Neuronal stem cell (in vitro differentiated cells): ENCODE measurements around the gene SUN3.
A peak's percentile ranks its signal among the peaks of the same experiment; 100 is the strongest.

Experiments
- DNase-seq: peaks from one replicate; pipeline ENCODE4 v3.0.0-alpha.2; 2013; ENCODE audit warnings: low spot score
- H2AFZ ChIP-seq: one replicate; pipeline ENCODE4 v1.6.1; 2013; ENCODE audit warnings: mild to moderate bottlenecking, low read length, inconsistent platforms
- H2AK5ac ChIP-seq: 2 replicates; pipeline ENCODE4 v1.6.1; 2013; ENCODE audit warnings: low read depth, mild to moderate bottlenecking, inconsistent platforms, low read length, moderate library complexity, mixed read lengths
- H2BK120ac ChIP-seq: 2 replicates; pipeline ENCODE4 v1.6.1; 2013; ENCODE audit warnings: low read depth, mild to moderate bottlenecking, inconsistent platforms, low read length, moderate library complexity, mixed read lengths
- H2BK12ac ChIP-seq: one replicate; pipeline ENCODE4 v1.6.1; 2013; ENCODE audit warnings: low read length, inconsistent platforms
- H2BK15ac ChIP-seq: 2 replicates; pipeline ENCODE4 v1.6.1; 2013; ENCODE audit warnings: mild to moderate bottlenecking, low read length, inconsistent platforms, mixed read lengths
- H2BK5ac ChIP-seq: one replicate; pipeline ENCODE4 v1.6.1; 2013; ENCODE audit warnings: inconsistent platforms, mild to moderate bottlenecking, low read length, moderate library complexity
- H3K14ac ChIP-seq: one replicate; pipeline ENCODE4 v1.6.1; 2013; ENCODE audit warnings: low read length, inconsistent platforms
- H3K18ac ChIP-seq: 2 replicates; pipeline ENCODE4 v1.6.1; 2013; ENCODE audit warnings: low read length, inconsistent platforms
- H3K23ac ChIP-seq: 2 replicates; pipeline ENCODE4 v1.6.1; 2013; ENCODE audit warnings: low read depth, mild to moderate bottlenecking, mixed read lengths, low read length, inconsistent platforms; ENCODE audit not compliant: poor library complexity
- H3K27ac ChIP-seq: replicated peaks from 3 replicates; pipeline ENCODE4 v1.5.1; 2013; ENCODE audit warnings: low read length, inconsistent platforms
- H3K27me3 ChIP-seq, 3 experiments: 2 replicates each; pipeline ENCODE4 v1.6.1; 2013; ENCODE audit warnings: low read length in 3 of 3, mild to moderate bottlenecking in 2 of 3, inconsistent platforms in 1 of 3, low read depth in 1 of 3, mixed read lengths in 1 of 3, moderate library complexity in 1 of 3; ENCODE audit not compliant: control insufficient read depth in 3 of 3, insufficient read depth in 3 of 3
- H3K36me3 ChIP-seq, 2 donors: replicated peaks in 1 of 2; 2 replicates each; pipeline ENCODE4 v1.6.1; 2013; ENCODE audit warnings: low read length in 2 of 2; ENCODE audit not compliant: control insufficient read depth in 2 of 2, insufficient read depth in 2 of 2
- H3K4ac ChIP-seq: 2 replicates; pipeline ENCODE4 v1.6.1; 2013; ENCODE audit warnings: inconsistent platforms, mild to moderate bottlenecking, low read length, moderate library complexity
- H3K4me1 ChIP-seq, 2 donors: 1 replicate in 1 of 2; 2 replicates in 1 of 2; pipeline ENCODE4 v1.6.1; 2013; ENCODE audit warnings: low read length in 2 of 2, low read depth in 1 of 2; ENCODE audit not compliant: control insufficient read depth in 2 of 2, insufficient read depth in 1 of 2
- H3K4me2 ChIP-seq: one replicate; pipeline ENCODE4 v1.6.1; 2013; ENCODE audit warnings: mild to moderate bottlenecking, low read length, inconsistent platforms; ENCODE audit not compliant: insufficient read depth, poor library complexity, severe bottlenecking
- H3K4me3 ChIP-seq, 2 donors: 2 replicates each; pipeline ENCODE4 v1.5.1; 2013; ENCODE audit warnings: low read length in 2 of 2, mild to moderate bottlenecking in 2 of 2, inconsistent platforms in 1 of 2, moderate library complexity in 1 of 2
- H3K79me1 ChIP-seq: one replicate; pipeline ENCODE4 v1.6.1; 2013; ENCODE audit warnings: low read depth, mild to moderate bottlenecking, inconsistent platforms, low read length, moderate library complexity
- H3K9ac ChIP-seq: one replicate; pipeline ENCODE4 v1.6.1; 2013; ENCODE audit warnings: mild to moderate bottlenecking, low read depth, low read length, inconsistent platforms; ENCODE audit not compliant: poor library complexity
- H3K9me3 ChIP-seq, 2 donors: replicated peaks in 1 of 2; 2 replicates each; pipeline versions ENCODE3 to v1.6.1; 2013; ENCODE audit warnings: low read length in 2 of 2, mild to moderate bottlenecking in 2 of 2, inconsistent platforms in 1 of 2, low read depth in 1 of 2, mixed read lengths in 1 of 2, moderate library complexity in 1 of 2; ENCODE audit not compliant: control insufficient read depth in 2 of 2, insufficient read depth in 1 of 2
- H4K8ac ChIP-seq: one replicate; pipeline ENCODE4 v1.6.1; 2013; ENCODE audit warnings: low read depth, mild to moderate bottlenecking, inconsistent platforms, low read length, moderate library complexity
- H4K91ac ChIP-seq: one replicate; pipeline ENCODE4 v1.6.1; 2013; ENCODE audit warnings: low read length, low read depth, mild to moderate bottlenecking, inconsistent platforms; ENCODE audit not compliant: poor library complexity
- WGBS, 2 donors: extraction: QIAGEN DNeasy Blood & Tissue Kit; methylation state at CpG; one replicate each; pipeline ENCODE4 v1.1.7; 2013; ENCODE audit warnings: missing lambda C conversion rate in 2 of 2, mixed read lengths in 1 of 2; ENCODE audit not compliant: insufficient read length in 2 of 2, insufficient replicate concordance in 1 of 2; ENCODE audit errors: extremely low coverage in 2 of 2; 5-methylcytosine and 5-hydroxymethylcytosine counted together

SUN3 gene

DNA sequence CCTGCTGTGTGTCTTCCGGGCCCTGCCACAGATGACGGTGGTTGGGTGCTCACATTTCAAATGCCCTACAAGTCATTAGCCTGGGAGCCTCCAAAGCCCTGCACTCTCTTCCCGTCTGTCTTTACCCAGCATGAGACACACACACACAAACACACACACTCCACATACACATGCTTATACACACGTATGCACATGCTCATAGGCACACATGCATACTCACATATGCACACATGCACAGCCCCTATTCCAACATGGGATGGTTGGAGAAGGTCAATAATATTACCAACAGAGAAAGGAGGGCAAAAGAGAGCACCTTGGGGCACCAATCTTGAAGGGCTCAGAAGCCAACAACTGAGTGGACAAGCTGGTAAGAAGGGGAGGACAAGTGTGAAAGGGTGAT is 19.0 kb downstream of the SUN3 start:
- no peak for DNase-seq
- WGBS, 2 donors = no CpG with 5 or more reads among the region's 4 CpGs
- H2AK5ac ChIP-seq = no peak overlapping the region
- no peak overlapping the region for H4K91ac ChIP-seq
- no peak overlapping the region for H2BK12ac ChIP-seq
- H3K36me3 ChIP-seq = no peaks in the 10 kb centered on the region
- no peaks in the 10 kb centered on the region for H3K79me1 ChIP-seq
- H3K27ac ChIP-seq = no peak overlapping the region
- no peak overlapping the region for H2BK15ac ChIP-seq
- H3K27me3 ChIP-seq = peaks cover 0 to 6% (median 0%) of the 10 kb centered on the region in 3 experiments
- H3K9me3 ChIP-seq = peaks cover 0 to 2% of the 10 kb centered on the region in 2 donors
- H3K4me2 ChIP-seq = no peak overlapping the region
- H2BK120ac ChIP-seq = no peak overlapping the region
- no peak overlapping the region for H3K18ac ChIP-seq
- H2AFZ ChIP-seq = no peak overlapping the region
- H3K23ac ChIP-seq = no peak overlapping the region
- no peaks in the 10 kb centered on the region for H3K4me1 ChIP-seq
- H3K14ac ChIP-seq = no peak overlapping the region
- H3K4me3 ChIP-seq = no peak overlapping the region
- no peak overlapping the region for H2BK5ac ChIP-seq
- H4K8ac ChIP-seq = no peak overlapping the region
- no peak overlapping the region for H3K4ac ChIP-seq
- no peak overlapping the region for H3K9ac ChIP-seq

DNA sequence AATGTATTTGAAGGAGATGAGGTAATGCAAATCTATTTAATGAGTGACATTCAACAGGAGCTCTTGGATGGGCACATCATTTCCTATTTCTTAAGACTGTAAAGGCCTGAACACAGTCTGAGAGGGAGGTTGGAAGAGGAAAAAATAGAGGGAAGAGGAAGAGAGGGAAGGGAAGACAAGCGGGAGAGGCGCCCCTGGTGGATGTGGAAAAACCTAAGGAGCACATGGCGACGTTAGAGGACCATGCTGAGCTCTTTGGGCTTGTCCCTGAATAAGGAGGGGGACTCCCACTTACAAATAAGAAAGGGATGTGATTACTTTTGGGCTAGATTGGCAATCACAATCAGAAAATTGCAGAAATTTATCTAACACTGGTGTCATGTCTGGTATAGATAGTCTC is 19.6 kb downstream of the SUN3 start:
- no peak overlapping the region for H3K4ac ChIP-seq
- H3K27me3 ChIP-seq = peaks cover 0 to 6% (median 0%) of the 10 kb centered on the region in 3 experiments
- no peak for DNase-seq
- no peak overlapping the region for H2AFZ ChIP-seq
- H2BK12ac ChIP-seq = no peak overlapping the region
- H3K9me3 ChIP-seq = peaks cover 0 to 2% of the 10 kb centered on the region in 2 donors
- H3K4me3 ChIP-seq = no peak overlapping the region
- no peak overlapping the region for H3K9ac ChIP-seq
- WGBS, 2 donors = no CpG with 5 or more reads among the region's 4 CpGs
- no peak overlapping the region for H2BK5ac ChIP-seq
- no peak overlapping the region for H3K18ac ChIP-seq
- no peaks in the 10 kb centered on the region for H3K36me3 ChIP-seq
- H3K27ac ChIP-seq = no peak overlapping the region
- H2BK120ac ChIP-seq = no peak overlapping the region
- H4K8ac ChIP-seq = no peak overlapping the region
- no peak overlapping the region for H3K23ac ChIP-seq
- no peak overlapping the region for H4K91ac ChIP-seq
- H2AK5ac ChIP-seq = no peak overlapping the region
- no peaks in the 10 kb centered on the region for H3K79me1 ChIP-seq
- no peak overlapping the region for H3K14ac ChIP-seq
- no peak overlapping the region for H2BK15ac ChIP-seq
- H3K4me1 ChIP-seq = peaks cover 0 to 3% of the 10 kb centered on the region in 2 donors
- no peak overlapping the region for H3K4me2 ChIP-seq

- H2AFZ ChIP-seq = no peak overlapping the region
- H3K9me3 ChIP-seq = no peaks in the 10 kb centered on the region
- no peak overlapping the region for H3K18ac ChIP-seq
- H3K4me1 ChIP-seq = peaks cover 0 to 3% of the 10 kb centered on the region in 2 donors
- no peak overlapping the region for H2BK5ac ChIP-seq
- no peak overlapping the region for H3K23ac ChIP-seq
- no CpG with 5 or more reads among the region's 6 CpGs for WGBS, 2 donors
- no peak overlapping the region for H2BK12ac ChIP-seq
- H4K91ac ChIP-seq = no peak overlapping the region
- no peak overlapping the region for H3K14ac ChIP-seq
- H3K4ac ChIP-seq = no peak overlapping the region
- H2BK15ac ChIP-seq = no peak overlapping the region
- no peak overlapping the region for H2AK5ac ChIP-seq
- H3K27me3 ChIP-seq = peaks cover 0 to 6% (median 0%) of the 10 kb centered on the region in 3 experiments
- no peak for DNase-seq
- H3K4me3 ChIP-seq = no peak overlapping the region
- no peak overlapping the region for H2BK120ac ChIP-seq
- H3K9ac ChIP-seq = no peak overlapping the region
- no peaks in the 10 kb centered on the region for H3K79me1 ChIP-seq
- H3K27ac ChIP-seq = no peak overlapping the region
- H3K36me3 ChIP-seq = no peaks in the 10 kb centered on the region
- H3K4me2 ChIP-seq = no peak overlapping the region
- no peak overlapping the region for H4K8ac ChIP-seq
These were observed 22.0 kb downstream of the SUN3 start for GRCh38 chr7:48006866-48007265.

DNA sequence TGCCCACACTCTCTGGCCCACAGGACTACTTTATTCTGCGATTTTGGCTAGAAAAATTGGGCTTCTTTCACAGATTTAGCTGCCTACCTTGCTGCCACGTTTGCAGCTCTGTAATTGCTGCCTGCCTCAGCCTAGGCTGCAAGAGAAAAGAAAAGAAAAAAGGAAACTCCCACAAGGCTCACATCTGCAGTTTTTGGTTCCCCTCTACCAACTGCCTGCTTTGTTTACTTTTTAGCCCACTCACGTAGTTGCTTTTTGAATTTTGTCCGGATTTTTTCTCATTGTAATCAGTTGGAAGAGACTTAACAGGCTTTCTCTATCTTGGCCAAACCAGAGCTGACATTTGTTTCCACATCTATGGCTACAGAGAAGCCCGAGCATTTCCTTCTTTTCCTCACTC is 24.3 kb downstream of the SUN3 start:
- no CpG with 5 or more reads among the region's 5 CpGs for WGBS, 2 donors
- H2BK120ac ChIP-seq = no peak overlapping the region
- H2BK5ac ChIP-seq = no peak overlapping the region
- H3K4me2 ChIP-seq = no peak overlapping the region
- no peaks in the 10 kb centered on the region for H3K36me3 ChIP-seq
- H2BK12ac ChIP-seq = no peak overlapping the region
- H3K27me3 ChIP-seq = peaks cover 0 to 6% (median 0%) of the 10 kb centered on the region in 3 experiments
- H3K14ac ChIP-seq = no peak overlapping the region
- H3K9me3 ChIP-seq = no peaks in the 10 kb centered on the region
- H3K4me1 ChIP-seq = peaks cover 0 to 3% of the 10 kb centered on the region in 2 donors
- H3K9ac ChIP-seq = no peak overlapping the region
- no peak overlapping the region for H3K18ac ChIP-seq
- H2AFZ ChIP-seq = peak overlapping the region; percentile 78
- no peak overlapping the region for H4K8ac ChIP-seq
- H4K91ac ChIP-seq = no peak overlapping the region
- H3K27ac ChIP-seq = no peak overlapping the region
- no peak overlapping the region for H3K23ac ChIP-seq
- H3K79me1 ChIP-seq = no peaks in the 10 kb centered on the region
- H3K4me3 ChIP-seq = no peak overlapping the region
- no peak overlapping the region for H2AK5ac ChIP-seq
- H2BK15ac ChIP-seq = no peak overlapping the region
- no peak for DNase-seq
- no peak overlapping the region for H3K4ac ChIP-seq
